ENCODE measurements around the gene COL4A2. TPM values are rescaled to one million over a fixed set of nuclear protein-coding genes. Genes with fewer than 3 reads are reported as not detected.
"Not testable (repeated sequence)": the region's sequence is repeated elsewhere in the genome, so short reads cannot be mapped to it uniquely, and the experiment has no call there.

Gene COL4A2
- total RNA-seq, 1 experiment from 2014 or later = 66.0 TPM

- Mint-ChIP-seq H3K36me3 (ENCODE audit: insufficient read depth, unreplicated experiment) (peaks cover 25% of the 10 kb centered on the region), H3K9me3 (ENCODE audit: unreplicated experiment) (no peaks in the 10 kb centered on the region), H3K4me3 (ENCODE audit: unreplicated experiment) (no peak overlapping the region), H3K27me3 (ENCODE audit: insufficient read depth, unreplicated experiment) (no peaks in the 10 kb centered on the region), H3K27ac (ENCODE audit: low read depth, unreplicated experiment) (no peak overlapping the region), H3K4me1 (ENCODE audit: insufficient read depth, unreplicated experiment) (peaks cover 5% of the 10 kb centered on the region)
- POLR2A ChIA-PET = interaction anchor here (0.8 kb wide), 1 partner anchor 40 kb away, joined by 3 read pairs; no protein-coding TSS in a partner anchor
- intact Hi-C loops (cut with micrococcal nuclease) = no loop called here
- DNase-seq (ENCODE audit: unreplicated experiment) = no peak
- no peak for TF ChIP-seq CTCF (IDR thresholded peaks at IDR 0.05; ENCODE audit: unreplicated experiment)
- no TSS peak for BruUV-seq (replicated peaks)
- CTCF ChIA-PET = interaction anchor here (0.6 to 0.9 kb wide), 3 partner anchors 19 to 766 kb away, joined by 3 to 4 read pairs (median 3); no protein-coding TSS in a partner anchor
These were observed 188.3 kb downstream of the COL4A2 start for GRCh38 chr13:110495376-110495775.

GRCh38 chr13:110495881-110496280 is 188.8 kb downstream of the COL4A2 start:
- ChIA-PET POLR2A (no interaction called here), CTCF (no interaction called here)
- H3K4me3 Mint-ChIP-seq (ENCODE audit: unreplicated experiment) = no peak overlapping the region
- peaks cover 25% of the 10 kb centered on the region for H3K36me3 Mint-ChIP-seq (ENCODE audit: insufficient read depth, unreplicated experiment)
- H3K27me3 Mint-ChIP-seq (ENCODE audit: insufficient read depth, unreplicated experiment) = no peaks in the 10 kb centered on the region
- intact Hi-C loops (cut with micrococcal nuclease) = no loop called here
- no peaks in the 10 kb centered on the region for H3K9me3 Mint-ChIP-seq (ENCODE audit: unreplicated experiment)
- no peak for DNase-seq (ENCODE audit: unreplicated experiment)
- peaks cover 5% of the 10 kb centered on the region for H3K4me1 Mint-ChIP-seq (ENCODE audit: insufficient read depth, unreplicated experiment)
- no TSS peak for BruUV-seq (replicated peaks)
- TF ChIP-seq CTCF (IDR thresholded peaks at IDR 0.05; ENCODE audit: unreplicated experiment) = no peak
- no peak overlapping the region for H3K27ac Mint-ChIP-seq (ENCODE audit: low read depth, unreplicated experiment)

- Mint-ChIP-seq H3K27me3 (ENCODE audit: insufficient read depth, unreplicated experiment) (no peaks in the 10 kb centered on the region), H3K27ac (ENCODE audit: low read depth, unreplicated experiment) (no peak overlapping the region), H3K36me3 (ENCODE audit: insufficient read depth, unreplicated experiment) (peaks cover 24% of the 10 kb centered on the region), H3K9me3 (ENCODE audit: unreplicated experiment) (no peaks in the 10 kb centered on the region), H3K4me3 (ENCODE audit: unreplicated experiment) (no peak overlapping the region), H3K4me1 (ENCODE audit: insufficient read depth, unreplicated experiment) (peaks cover 5% of the 10 kb centered on the region)
- no peak for DNase-seq (ENCODE audit: unreplicated experiment)
- POLR2A ChIA-PET = no interaction called here
- TF ChIP-seq CTCF (IDR thresholded peaks at IDR 0.05; ENCODE audit: unreplicated experiment) = no peak
- no TSS peak for BruUV-seq (replicated peaks)
- CTCF ChIA-PET = no interaction called here
- intact Hi-C loops (cut with micrococcal nuclease) = no loop called here
These were observed 189.2 kb downstream of the COL4A2 start for GRCh38 chr13:110496281-110496680.

- H3K4me3 Mint-ChIP-seq (ENCODE audit: unreplicated experiment) = no peak overlapping the region
- no peak for TF ChIP-seq CTCF (IDR thresholded peaks at IDR 0.05; ENCODE audit: unreplicated experiment)
- no peak overlapping the region for H3K27ac Mint-ChIP-seq (ENCODE audit: low read depth, unreplicated experiment)
- no peaks in the 10 kb centered on the region for H3K27me3 Mint-ChIP-seq (ENCODE audit: insufficient read depth, unreplicated experiment)
- peaks cover 5% of the 10 kb centered on the region for H3K4me1 Mint-ChIP-seq (ENCODE audit: insufficient read depth, unreplicated experiment)
- intact Hi-C loops (cut with micrococcal nuclease) = no loop called here
- ChIA-PET POLR2A (no interaction called here), CTCF (no interaction called here)
- H3K9me3 Mint-ChIP-seq (ENCODE audit: unreplicated experiment) = no peaks in the 10 kb centered on the region
- no TSS peak for BruUV-seq (replicated peaks)
- peaks cover 22% of the 10 kb centered on the region for H3K36me3 Mint-ChIP-seq (ENCODE audit: insufficient read depth, unreplicated experiment)
- no peak for DNase-seq (ENCODE audit: unreplicated experiment)
These were observed 189.9 kb downstream of the COL4A2 start for GRCh38 chr13:110497003-110497402.

- CTCF ChIA-PET; H3K4me3 Mint-ChIP-seq (ENCODE audit: unreplicated experiment); BruUV-seq (replicated peaks); H3K27me3 Mint-ChIP-seq (ENCODE audit: insufficient read depth, unreplicated experiment); intact Hi-C loops (cut with micrococcal nuclease); POLR2A ChIA-PET; H3K9me3 Mint-ChIP-seq (ENCODE audit: unreplicated experiment); H3K27ac Mint-ChIP-seq (ENCODE audit: low read depth, unreplicated experiment); DNase-seq (ENCODE audit: unreplicated experiment); H3K4me1 Mint-ChIP-seq (ENCODE audit: insufficient read depth, unreplicated experiment): not testable (repeated sequence)
- H3K36me3 Mint-ChIP-seq (ENCODE audit: insufficient read depth, unreplicated experiment) = peaks cover 26% of the 10 kb centered on the region
These were observed 190.8 kb downstream of the COL4A2 start for GRCh38 chr13:110497896-110498295.
